ENCODE measurements around the gene FRMD4B. TPM values are rescaled to one million over a fixed set of nuclear protein-coding genes. Genes with fewer than 3 reads are reported as not detected.

The FRMD4B gene
- total RNA-seq, 1 experiment from 2014 or later: 0.90 TPM

DNA sequence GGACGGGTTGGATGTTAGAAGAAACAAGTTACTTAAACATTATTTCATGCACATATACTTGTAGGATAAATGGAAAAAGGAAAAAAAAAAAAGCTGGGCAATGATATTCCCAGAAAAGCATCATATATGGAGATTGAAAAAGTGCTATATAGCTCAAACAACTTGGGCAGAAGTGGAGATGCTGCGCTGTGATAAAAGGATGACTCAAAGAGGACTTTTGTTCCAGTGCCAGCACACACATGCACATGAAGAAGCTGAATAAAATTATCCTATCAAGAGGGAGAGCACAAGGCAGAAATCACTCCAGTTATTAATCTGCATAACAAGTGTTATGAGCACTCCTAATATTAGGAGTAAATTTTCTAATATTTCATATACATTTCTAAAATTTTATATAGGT lies 30.9 kb downstream of the FRMD4B start:
- ChIA-PET CTCF (no interaction called here), POLR2A (no interaction called here)
- BruUV-seq (replicated peaks): no TSS peak
- ATAC-seq (no peak), DNase-seq (ENCODE audit: low read depth, low spot score) (no peak)
- no peak for TF ChIP-seq TCF7L2 (IDR thresholded peaks at IDR 0.05; ENCODE audit: low read depth, low read length)
- TF ChIP-seq POLR2AphosphoS5 (IDR thresholded peaks at IDR 0.05; ENCODE audit: low read depth, low read length): no peak
- TF ChIP-seq SIN3A (IDR thresholded peaks at IDR 0.05; ENCODE audit: borderline replicate concordance, insufficient read depth, low read depth, low read length): no peak
- TF ChIP-seq, protein P1, sequence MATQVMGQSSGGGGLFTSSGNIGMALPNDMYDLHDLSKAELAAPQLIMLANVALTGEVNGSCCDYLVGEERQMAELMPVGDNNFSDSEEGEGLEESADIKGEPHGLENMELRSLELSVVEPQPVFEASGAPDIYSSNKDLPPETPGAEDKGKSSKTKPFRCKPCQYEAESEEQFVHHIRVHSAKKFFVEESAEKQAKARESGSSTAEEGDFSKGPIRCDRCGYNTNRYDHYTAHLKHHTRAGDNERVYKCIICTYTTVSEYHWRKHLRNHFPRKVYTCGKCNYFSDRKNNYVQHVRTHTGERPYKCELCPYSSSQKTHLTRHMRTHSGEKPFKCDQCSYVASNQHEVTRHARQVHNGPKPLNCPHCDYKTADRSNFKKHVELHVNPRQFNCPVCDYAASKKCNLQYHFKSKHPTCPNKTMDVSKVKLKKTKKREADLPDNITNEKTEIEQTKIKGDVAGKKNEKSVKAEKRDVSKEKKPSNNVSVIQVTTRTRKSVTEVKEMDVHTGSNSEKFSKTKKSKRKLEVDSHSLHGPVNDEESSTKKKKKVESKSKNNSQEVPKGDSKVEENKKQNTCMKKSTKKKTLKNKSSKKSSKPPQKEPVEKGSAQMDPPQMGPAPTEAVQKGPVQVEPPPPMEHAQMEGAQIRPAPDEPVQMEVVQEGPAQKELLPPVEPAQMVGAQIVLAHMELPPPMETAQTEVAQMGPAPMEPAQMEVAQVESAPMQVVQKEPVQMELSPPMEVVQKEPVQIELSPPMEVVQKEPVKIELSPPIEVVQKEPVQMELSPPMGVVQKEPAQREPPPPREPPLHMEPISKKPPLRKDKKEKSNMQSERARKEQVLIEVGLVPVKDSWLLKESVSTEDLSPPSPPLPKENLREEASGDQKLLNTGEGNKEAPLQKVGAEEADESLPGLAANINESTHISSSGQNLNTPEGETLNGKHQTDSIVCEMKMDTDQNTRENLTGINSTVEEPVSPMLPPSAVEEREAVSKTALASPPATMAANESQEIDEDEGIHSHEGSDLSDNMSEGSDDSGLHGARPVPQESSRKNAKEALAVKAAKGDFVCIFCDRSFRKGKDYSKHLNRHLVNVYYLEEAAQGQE (IDR thresholded peaks at IDR 0.05; ENCODE audit: insufficient read depth in 1 of 2, low read depth in 2 of 2, low read length in 1 of 2): no peak
- intact Hi-C loops (cut with micrococcal nuclease; ENCODE audit: unreplicated experiment): no loop called here
- in situ Hi-C loops (cut with HindIII; ENCODE audit: low pct_unique_long_range_greater_than_20kb, low sequenced_read_pairs): no loop called here
- Histone ChIP-seq H3K27me3 (ENCODE audit: control insufficient read depth, insufficient read depth, low read length) (no peaks in the 10 kb centered on the region), H3K4me1 (ENCODE audit: control insufficient read depth, insufficient read depth, low read length) (no peaks in the 10 kb centered on the region), H3K9me3 (ENCODE audit: control insufficient read depth, insufficient read depth, low read depth, low read length) (no peaks in the 10 kb centered on the region), H3K36me3 (ENCODE audit: control insufficient read depth, insufficient read depth, low read length) (no peaks in the 10 kb centered on the region), H3K27ac (ENCODE audit: low read length) (no peak overlapping the region), H3K4me3 (ENCODE audit: low read depth in 2 of 2, low read length in 2 of 2) (no peak overlapping the region)

GRCh38 chr3:69353503-69353902 lies 32.4 kb downstream of the FRMD4B start:
- no TSS peak for BruUV-seq (replicated peaks)
- TF ChIP-seq TCF7L2 (IDR thresholded peaks at IDR 0.05; ENCODE audit: low read depth, low read length) (no peak), CTCF (IDR thresholded peaks at IDR 0.05) (no peak), SIN3A (IDR thresholded peaks at IDR 0.05; ENCODE audit: borderline replicate concordance, insufficient read depth, low read depth, low read length) (no peak), POLR2AphosphoS5 (IDR thresholded peaks at IDR 0.05; ENCODE audit: low read depth, low read length) (no peak)
- TF ChIP-seq, protein P1 (IDR thresholded peaks at IDR 0.05; ENCODE audit: insufficient read depth in 1 of 2, low read depth in 2 of 2, low read length in 1 of 2): no peak
- Histone ChIP-seq H3K27ac (ENCODE audit: low read length) (no peak overlapping the region), H3K9me3 (ENCODE audit: control insufficient read depth, insufficient read depth, low read depth, low read length) (no peaks in the 10 kb centered on the region), H3K4me3 (ENCODE audit: low read depth in 2 of 2, low read length in 2 of 2) (no peak overlapping the region), H3K27me3 (ENCODE audit: control insufficient read depth, insufficient read depth, low read length) (no peaks in the 10 kb centered on the region), H3K36me3 (ENCODE audit: control insufficient read depth, insufficient read depth, low read length) (no peaks in the 10 kb centered on the region), H3K4me1 (ENCODE audit: control insufficient read depth, insufficient read depth, low read length) (no peaks in the 10 kb centered on the region)
- no peak for ATAC-seq
- no peak for DNase-seq (ENCODE audit: low read depth, low spot score)
- POLR2A ChIA-PET: no interaction called here
- CTCF ChIA-PET: no interaction called here
- in situ Hi-C loops (cut with HindIII; ENCODE audit: low pct_unique_long_range_greater_than_20kb, low sequenced_read_pairs) (no loop called here), intact Hi-C loops (cut with micrococcal nuclease; ENCODE audit: unreplicated experiment) (no loop called here)
